Superior temporal gyrus (tissue), 1 donor: Measurements from ENCODE around the gene ZNF547.
A peak's percentile ranks its signal among the peaks of the same experiment; 100 is the strongest.
"Not testable (repeated sequence)": the region's sequence is repeated elsewhere in the genome, so short reads cannot be mapped to it uniquely, and the experiment has no call there.

Experiments
- DNase-seq: peaks from one replicate; pipeline ENCODE4 v3.0.0-alpha.2; 2016; ENCODE audit errors: extremely low spot score

ZNF547 gene

DNA sequence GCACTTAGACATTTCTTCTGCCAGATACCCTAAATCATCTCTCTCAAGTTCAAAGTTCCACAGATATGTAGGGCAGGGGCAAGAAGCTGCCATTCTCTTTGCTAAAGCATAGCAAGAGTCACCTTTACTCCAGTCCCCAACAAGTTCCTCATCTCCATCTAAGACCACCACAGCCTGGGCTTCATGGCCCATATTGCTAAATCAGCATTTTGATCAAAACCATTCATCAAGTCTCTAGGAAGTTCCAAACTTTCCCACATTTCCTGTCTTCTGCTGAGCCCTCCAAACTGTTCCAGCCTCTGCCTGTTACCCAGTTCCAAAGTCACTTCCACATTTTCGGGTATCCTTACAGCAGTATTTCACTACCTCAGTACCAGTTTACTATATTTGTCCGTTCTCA lies 11.3 kb downstream of the ZNF547 start:
- DNase-seq = not testable (repeated sequence)

DNA sequence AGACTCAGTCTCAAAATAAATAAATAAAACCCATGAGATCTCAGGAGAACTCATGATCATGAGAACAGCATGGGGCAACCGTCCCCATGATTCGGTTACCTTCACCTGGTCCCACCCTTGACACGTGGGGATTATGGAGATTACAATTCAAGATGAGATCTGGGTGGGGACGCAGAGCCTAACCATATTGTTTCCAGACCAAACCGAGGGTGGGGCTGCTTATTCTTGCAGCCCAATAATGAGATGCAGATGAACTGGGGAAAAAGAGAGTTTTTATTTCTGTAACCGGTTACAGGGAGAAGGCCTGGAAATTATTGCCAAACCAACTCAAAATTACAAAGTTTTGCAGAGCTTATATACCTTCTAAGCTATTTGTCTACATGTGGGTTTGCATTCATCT lies 12.8 kb downstream of the ZNF547 start:
- DNase-seq = no peak

DNA sequence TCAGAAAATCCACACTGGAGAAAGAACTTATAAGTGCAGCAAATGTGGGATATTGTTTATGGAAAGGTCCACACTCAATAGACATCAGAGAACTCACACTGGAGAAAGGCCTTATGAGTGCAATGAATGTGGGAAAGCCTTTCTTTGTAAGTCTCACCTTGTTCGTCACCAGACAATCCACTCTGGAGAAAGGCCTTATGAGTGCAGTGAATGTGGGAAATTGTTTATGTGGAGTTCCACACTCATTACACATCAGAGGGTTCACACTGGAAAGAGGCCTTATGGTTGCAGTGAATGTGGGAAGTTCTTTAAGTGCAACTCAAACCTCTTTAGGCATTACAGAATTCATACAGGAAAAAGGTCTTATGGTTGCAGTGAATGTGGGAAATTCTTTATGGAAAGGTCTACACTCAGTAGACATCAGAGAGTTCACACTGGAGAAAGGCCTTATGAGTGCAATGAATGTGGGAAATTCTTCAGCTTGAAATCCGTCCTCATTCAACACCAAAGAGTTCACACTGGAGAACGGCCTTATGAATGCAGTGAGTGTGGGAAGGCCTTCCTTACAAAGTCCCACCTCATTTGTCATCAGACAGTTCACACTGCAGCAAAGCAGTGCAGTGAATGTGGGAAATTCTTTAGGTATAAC lies 14.3 kb downstream of the ZNF547 start:
- DNase-seq = no peak

DNA sequence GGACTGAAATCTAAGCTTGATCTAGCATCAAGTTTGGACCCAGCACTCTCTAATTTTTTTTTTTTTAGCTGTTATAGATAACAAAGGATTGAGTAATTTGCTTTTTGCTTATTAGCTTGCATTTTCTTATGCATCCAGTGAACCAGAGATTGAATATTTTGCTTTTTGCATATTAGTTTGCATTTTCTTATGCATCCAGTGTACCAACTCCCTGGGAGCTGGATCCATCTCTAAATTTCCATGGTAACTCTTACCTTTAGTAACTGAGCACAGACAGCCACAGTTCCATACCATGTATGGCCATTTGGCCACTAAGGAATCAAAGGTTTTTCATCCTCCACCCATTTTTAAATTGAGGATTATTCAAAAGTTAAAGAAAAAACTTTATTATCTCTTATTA lies 17.6 kb downstream of the ZNF547 start:
- no peak for DNase-seq

DNA sequence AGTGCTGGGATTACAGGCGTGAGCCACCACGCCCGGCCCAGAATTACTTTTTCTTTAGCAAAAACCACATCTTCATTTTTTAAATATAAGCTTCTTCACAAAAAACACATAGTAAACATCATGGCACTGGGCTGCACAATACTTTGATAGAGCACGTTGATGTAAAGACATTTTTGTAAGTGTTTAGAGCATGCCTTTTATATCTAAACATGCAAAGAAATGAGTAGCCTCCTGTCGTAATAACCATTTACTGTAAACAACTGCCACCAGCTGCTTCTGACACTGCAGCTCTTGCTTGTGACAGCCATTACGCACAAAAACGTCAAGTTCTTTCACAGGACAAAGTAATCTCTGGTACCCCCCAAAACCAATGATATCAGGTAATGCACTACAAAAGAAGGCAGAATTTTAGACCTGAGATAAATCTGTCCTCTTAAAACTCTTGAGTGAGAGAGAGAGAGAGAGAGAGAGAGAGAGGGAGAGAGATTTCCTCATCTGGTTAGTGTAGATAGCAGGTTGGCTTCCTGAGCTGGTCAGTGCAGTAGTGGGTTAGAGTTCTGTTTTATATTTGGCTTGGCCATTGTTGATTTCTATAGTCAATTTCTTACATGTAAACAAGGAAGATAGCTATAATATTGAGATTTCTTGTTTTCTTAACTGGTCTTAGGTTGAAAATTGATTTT lies 19.6 kb downstream of the ZNF547 start:
- no peak for DNase-seq

DNA sequence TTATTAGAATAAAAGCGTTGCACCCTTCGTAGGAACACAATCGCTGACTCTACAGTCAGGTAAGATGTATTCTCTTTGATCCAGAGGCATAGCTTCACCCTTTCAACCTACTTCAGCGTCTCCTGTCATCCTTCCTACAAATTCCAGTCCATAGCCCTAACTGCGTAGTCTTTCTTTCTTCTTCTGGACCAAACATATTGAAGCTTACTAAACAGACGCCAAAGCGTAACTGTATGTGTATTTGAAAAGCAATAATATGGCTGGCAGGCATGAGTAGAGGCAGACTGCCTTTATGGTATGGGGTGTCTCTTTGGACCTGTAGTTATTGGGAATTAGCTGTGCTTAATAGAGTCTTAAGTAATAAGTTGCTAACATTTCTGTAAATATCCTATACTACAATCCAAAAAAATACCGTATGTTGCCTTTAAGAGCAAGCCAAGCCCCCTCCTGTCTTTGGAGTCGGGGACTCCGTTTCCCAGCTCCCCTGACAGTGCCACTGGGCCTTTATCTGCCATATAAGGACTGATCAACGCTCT lies 25.9 kb downstream of the ZNF547 start:
- no peak for DNase-seq

DNA sequence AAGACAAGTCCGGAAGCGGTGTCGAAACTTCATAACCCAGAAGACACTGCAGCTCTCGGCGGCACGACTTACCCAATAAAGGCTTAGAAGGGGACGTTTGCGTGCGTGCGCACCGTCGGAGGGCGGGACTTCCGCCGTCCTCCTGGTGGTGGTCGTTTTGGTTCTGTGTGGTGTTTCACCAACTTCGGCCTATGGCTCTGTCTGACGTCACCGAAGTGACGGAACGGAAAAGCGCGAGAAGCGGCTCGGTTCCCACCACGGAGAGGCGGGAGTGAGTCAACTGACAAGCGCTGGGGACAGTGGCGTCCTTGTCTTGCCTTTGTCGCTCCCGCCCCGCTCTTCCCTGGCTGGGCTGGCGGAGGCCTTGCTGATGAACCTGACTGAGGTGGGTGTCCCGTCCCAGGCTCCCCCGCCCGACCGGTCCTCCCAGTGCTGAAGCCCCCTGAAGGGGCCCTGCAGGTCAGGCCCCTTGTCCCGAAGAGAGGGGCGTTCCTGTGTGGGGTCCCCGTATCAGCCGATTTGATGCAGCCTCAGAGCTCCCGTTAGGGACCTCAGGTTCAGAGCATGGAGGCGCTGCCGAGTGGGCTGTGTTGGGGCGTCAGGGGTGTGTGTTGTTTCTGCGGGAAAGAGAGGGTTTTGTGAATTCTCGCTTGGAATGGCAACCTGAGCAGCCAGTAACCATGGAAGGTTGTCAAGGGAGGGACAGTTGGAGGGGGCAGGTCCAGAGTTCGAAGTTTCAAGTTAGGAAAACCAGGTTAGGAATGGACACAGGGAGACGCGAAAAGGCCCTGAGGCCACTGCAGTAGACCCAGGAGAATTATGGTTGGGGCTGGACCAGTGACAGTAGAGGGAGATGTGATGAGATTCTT lies 26.6 kb downstream of the ZNF547 start, which contains the start of gene ZNF548:
Gene ZNF548 (plus strand): TSS at position 125 of the 869 bp plus-strand sequence. CDS start 246 bp downstream, at position 371.
- peak; percentile 99 for DNase-seq

DNA sequence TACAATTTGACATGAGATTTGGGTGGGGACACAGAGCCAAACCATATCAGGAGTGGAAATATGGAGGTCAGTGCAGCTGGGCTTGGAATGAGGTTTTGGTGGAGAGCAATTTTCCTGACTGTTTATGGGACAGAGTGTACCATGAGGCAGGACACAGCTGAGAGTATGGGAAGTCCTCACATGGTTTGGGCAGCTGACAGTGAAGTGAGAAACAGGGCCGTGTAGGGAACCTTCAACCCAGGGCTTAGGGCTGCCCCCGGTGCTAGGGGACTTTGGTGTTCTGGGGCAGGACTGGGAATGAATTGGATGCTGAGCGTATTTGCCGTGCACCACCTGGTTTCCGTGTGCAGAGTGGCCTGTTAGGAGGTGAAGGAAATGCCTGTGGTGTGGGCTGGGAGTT lies 32.4 kb downstream of the ZNF547 start:
- no peak for DNase-seq

DNA sequence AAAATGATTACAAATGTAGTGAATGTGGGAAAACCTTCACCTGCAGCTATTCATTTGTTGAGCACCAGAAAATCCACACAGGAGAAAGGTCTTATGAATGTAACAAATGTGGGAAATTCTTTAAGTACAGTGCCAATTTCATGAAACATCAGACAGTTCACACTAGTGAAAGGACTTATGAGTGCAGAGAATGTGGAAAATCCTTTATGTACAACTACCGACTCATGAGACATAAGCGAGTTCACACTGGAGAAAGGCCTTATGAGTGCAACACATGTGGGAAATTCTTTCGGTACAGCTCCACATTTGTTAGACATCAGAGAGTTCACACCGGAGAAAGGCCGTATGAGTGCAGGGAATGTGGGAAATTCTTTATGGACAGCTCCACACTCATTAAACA lies 35.5 kb downstream of the ZNF547 start:
- DNase-seq = no peak

DNA sequence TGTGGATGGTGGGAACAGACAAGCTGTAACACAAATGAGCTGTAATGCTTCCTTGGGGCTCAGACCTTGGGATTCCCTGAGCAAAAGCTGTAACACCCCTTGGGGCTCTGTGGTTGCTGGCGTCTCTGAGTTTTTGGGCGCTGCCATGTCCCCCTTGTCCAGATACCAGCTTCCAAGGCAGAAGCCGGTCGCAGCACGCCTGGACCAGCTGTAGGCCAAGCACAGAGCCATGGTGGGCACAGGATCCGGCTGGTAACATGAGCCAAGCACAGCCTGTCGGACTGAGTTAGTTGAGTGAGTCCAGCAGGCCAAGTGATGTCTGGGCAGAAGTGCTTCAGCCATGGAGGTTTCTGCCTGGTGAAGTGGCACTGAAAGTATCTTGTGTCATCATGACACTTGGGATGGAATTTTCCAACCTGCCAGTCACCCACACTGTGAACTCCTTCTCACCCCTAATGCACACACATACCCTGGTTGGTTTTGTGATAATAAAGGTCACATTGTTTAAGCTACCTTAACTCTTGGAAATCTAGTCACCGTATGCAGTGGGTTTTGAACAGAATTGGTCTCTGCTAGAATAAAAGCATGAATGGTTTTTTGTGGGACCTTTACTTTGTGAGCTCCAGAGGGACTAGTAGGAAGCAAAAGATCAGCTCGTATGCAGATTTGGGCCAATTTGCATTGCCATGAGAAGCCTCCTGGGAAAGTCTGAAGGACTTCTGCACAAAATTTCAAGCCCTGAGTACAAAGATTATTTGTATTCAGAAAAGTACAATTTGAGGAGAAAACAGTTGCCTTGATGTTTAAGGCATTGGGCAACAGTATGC lies 40.6 kb downstream of the ZNF547 start:
- DNase-seq = no peak

DNA sequence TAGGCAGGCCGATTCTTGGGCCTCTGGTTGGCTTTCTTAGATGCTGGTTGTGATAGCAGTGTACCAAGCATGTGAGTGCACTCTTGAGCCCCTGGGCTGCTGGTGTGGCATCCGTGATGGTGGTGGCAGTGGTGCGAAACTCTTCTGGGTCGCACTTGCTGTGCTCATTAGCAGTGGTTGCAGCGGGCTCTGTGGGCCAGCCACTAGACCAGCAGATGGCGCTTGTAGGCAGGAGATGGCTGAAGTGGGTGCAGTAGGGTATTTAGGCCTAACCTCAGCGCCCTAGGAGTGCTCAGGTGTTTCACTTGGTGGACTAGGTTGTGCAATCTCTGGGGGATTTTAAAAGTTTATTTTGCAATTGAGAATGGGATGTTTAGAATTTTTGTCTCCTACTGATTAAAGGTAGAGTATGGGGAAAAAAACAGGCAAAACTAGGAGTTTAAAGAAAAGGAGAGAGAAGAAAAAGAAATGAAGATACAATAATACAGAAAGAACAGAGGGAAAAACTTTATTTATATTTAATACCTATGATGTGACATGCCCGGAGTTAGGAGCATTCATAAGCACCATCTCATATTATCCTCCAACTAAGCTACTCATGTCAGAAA lies 43.3 kb downstream of the ZNF547 start:
- DNase-seq = peak; percentile 26

DNA sequence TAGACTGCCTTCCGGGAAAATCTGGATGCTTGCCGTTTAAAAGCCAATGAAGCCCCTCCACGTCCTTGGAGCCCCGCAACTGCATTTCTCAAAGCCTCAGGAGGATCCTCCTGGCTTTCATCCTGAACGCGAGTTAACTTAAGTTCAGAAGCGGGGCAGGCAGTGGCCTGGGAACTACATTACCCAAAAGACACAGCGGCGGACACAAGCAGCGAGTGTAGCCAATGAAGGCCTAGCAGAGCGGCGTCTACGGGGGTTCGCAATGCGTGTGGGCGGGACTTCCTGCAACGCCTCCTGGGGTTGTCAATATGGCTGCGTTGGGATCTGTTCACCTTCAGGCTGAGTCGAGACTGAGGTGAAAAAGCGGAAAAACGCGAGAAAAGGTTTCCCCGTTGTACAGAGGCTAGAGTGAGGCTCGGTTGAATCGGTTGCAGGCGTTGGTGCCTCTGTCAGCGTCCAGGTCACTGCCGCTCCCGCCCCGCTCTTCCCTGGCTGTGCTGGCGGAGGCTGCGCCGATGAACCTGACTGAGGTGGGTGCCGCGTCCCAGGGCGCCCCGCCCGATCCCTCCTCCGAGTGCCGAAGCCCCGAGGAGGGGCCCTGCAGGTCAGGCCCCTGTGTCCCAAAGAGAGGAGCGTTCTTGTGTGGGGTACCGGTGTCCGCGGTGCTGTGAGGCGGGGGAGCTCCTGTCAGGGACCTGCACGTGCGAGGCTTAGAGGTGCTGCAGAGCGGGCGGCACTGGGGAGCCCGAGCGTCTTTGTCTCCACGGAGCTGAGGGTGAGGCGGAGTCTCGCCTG lies 47.7 kb downstream of the ZNF547 start, which contains the start of gene ZNF17:
Gene ZNF17 (plus strand): TSS at position 285 of the 795 bp plus-strand sequence. CDS start 2,455 bp downstream, outside the sequence.
- DNase-seq = peak; percentile 98

DNA sequence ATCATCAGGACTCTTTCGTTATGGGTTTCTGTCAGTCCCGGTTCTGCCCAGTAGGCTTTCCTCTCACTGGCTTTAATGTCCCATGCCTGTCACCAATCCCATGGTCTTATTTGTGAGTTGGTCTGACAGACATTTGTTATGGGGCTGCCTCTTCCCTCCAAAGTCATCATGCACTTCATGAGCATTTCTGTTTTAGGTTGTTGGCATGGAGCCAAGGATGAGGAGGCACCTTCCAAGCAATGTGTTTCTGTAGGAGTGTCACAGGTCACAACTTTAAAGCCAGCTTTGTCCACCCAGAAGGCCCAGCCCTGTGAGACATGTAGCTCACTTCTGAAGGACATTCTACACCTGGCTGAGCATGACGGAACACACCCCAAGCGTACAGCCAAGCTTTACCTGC lies 56.1 kb downstream of the ZNF547 start:
- DNase-seq = no peak

DNA sequence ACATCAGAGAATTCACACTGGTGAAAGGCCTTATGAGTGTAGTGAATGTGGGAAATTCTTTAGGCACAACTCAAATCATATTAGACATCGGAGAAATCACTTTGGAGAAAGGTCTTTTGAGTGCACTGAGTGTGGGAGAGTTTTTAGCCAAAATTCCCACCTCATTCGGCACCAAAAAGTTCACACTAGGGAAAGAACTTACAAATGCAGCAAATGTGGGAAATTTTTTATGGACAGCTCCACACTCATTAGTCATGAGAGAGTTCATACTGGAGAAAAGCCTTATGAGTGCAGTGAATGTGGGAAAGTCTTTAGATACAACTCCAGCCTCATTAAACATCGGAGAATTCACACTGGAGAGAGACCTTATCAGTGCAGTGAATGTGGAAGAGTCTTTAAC lies 57.7 kb downstream of the ZNF547 start:
- DNase-seq = no peak
